GM13976 (cell line): ENCODE results near the gene AUTS2.

Experiments
- DNase-seq: peaks from one replicate; pipeline ENCODE4 v3.0.0; 2012; ENCODE audit warnings: low spot score
- in situ Hi-C: fragments of 300-500 bp; cut with MboI; formaldehyde crosslinking; loops from one replicate; pipeline ENCODE4 v1.12.0; 2022; ENCODE audit warnings: low sequenced_read_pairs, mixed read lengths, inconsistent platforms; ENCODE audit not compliant: unreplicated experiment
- TF ChIP-seq, protein P1 (sequence below): IDR thresholded peaks from 2 replicates; pipeline ENCODE4 v1.5.1; 2012; ENCODE audit warnings: borderline replicate concordance, mild to moderate bottlenecking; ENCODE audit not compliant: insufficient read depth; ENCODE audit errors: extremely low read depth, missing control alignments, control extremely low read depth

Gene AUTS2

DNA sequence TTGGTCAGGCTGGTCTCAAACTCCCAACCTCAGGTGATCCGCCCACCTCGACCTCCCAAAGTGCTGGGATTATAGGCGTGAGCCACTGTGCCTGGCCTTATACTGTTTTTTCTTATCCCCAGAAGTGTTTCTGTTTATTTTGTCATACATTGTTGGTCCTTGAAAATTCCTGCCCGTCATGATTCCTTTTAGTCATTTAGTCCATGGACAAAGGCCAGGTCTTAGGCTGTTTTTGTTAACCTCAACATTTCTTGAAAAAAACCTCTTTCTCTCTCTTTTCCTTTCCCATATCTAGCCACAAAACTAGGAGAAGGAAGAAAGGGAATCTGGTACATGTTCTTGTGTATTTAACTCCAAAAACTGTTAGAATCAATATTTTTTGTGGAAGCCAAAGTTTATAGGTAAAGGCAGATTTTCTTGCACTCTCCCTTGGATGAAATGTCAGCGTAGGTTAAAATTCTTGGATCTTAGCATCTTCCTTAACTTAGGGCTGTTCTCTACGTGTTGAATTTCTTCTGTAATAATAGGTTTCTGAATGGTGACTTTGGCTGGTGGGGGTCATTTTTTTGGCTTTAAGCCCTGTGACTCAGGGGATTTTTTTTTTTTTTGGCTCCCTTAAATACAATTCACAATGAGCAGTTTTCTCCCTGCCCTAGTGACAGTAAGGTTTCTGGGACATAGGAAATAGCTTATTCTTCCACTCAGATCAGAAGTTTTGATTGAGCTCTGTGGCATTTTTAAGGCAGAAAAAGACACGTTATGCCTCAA is 500.8 kb downstream of the AUTS2 start:
- in situ Hi-C loops = no loop called here
- no peak for DNase-seq
- TF ChIP-seq, protein P1, sequence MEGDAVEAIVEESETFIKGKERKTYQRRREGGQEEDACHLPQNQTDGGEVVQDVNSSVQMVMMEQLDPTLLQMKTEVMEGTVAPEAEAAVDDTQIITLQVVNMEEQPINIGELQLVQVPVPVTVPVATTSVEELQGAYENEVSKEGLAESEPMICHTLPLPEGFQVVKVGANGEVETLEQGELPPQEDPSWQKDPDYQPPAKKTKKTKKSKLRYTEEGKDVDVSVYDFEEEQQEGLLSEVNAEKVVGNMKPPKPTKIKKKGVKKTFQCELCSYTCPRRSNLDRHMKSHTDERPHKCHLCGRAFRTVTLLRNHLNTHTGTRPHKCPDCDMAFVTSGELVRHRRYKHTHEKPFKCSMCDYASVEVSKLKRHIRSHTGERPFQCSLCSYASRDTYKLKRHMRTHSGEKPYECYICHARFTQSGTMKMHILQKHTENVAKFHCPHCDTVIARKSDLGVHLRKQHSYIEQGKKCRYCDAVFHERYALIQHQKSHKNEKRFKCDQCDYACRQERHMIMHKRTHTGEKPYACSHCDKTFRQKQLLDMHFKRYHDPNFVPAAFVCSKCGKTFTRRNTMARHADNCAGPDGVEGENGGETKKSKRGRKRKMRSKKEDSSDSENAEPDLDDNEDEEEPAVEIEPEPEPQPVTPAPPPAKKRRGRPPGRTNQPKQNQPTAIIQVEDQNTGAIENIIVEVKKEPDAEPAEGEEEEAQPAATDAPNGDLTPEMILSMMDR = no peak

DNA sequence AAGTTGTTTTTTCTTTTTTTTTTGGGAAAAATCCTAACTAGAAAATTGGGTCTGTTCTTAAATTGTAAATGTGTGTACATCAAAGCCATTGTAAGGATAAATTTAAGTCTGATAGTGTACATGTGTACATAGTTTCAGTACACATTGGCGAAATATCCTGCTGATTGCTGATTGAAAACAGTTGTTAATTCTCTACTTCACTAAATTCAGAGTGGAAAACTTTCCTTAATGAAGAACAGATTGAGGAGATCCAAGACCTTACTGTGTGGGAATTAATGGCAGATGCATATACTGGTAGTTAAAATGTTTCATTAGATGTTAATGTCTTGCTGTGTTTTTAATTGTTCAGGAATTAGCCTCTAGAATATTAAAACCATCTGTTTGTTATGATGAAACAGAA is 506.0 kb downstream of the AUTS2 start:
- in situ Hi-C loops = no loop called here
- DNase-seq = no peak
- TF ChIP-seq, protein P1 = no peak

DNA sequence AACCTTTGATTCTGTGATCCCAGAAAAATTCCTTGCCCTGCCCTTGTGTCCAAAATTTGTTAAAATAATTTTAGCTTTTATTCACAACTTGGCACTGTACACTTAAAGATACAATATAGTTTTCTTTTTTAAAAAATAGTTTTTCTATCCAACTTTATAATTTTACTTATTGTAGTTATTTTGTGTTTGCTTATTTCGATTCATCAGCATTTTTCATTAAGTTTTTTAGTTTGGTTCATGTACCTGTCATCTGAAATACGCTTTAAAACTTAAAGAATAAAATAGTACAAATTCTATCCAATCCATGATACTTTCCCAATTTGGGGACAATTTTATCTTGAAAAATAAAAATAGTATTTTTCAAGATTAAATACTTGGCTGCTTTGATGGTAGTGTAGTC is 514.8 kb downstream of the AUTS2 start:
- in situ Hi-C loops = no loop called here
- TF ChIP-seq, protein P1 = no peak
- no peak for DNase-seq

DNA sequence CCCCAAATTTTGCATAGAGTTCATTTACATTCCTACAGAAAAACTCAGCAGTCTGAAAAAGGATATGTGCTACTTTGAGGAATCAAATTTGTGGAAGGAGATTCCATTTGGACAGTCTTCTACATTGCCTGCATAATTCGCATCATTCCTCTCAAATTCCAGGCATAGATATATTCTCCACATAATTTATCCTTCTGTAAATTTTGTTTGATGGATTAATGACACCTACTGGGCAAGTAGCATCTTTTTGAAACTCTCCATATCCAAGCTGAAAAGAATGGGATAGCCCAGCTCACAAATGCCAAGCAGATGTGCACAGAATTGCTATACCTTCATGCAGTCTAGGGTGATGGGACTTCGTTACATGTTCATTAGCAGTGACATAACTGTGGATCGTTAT is 515.3 kb downstream of the AUTS2 start:
- TF ChIP-seq, protein P1 = no peak
- in situ Hi-C loops = no loop called here

DNA sequence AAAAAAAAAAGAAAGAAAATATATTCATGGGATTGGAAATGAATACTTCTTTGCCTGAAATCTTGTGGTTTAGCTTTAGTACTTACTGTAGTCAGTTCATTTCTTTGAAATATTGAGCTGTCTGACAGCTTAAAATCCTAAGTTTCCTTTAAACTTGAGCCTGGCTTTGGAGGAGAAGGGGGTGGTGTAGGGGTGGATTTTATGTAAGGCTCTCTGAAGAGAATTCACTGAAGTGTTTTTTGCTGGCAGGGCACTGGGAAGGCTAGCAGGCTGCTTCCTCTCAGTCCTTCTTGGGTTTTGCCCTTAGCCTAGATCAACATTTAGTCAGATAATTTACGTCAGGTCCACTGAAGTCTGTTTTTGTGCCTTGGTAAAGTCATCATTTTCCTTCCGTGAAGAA is 516.5 kb downstream of the AUTS2 start:
- in situ Hi-C loops = no loop called here
- no peak for DNase-seq
- TF ChIP-seq, protein P1 = no peak

More for the DNA sequence above, 515.3 kb downstream of the AUTS2 start:
- no peak for DNase-seq

DNA sequence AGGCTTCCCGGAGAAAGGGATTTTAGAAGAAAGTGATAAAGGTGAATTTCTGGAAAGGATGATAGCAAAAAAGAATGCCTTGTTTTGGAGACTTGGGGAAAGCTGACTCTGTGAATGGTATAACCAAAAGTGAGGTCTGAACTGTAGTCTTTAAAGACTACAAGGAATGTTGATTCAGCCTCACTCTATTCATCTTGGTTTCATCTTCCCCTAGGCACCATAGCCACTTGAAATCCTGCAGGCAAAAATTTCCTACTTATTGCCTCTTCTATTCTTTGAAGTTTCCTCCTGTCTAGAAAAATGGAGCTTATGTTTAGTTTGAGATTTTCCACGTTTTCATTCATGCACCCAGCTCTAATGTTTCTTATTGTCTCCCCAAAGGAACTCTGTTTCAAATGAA is 518.0 kb downstream of the AUTS2 start:
- in situ Hi-C loops = no loop called here
- TF ChIP-seq, protein P1 = no peak

More for the DNA sequence above, 518.0 kb downstream of the AUTS2 start:
- no peak for DNase-seq
